Activated CD4-positive, alpha-beta memory T cell treated with anti-CD3 and anti-CD28 coated beads for 36 hours (primary cell): Measurements from ENCODE around the gene COQ10A. TPM values are rescaled to one million over a fixed set of nuclear protein-coding genes. Genes with fewer than 3 reads are reported as not detected.

Source experiments
- CTCF ChIA-PET: fragments of 350-600 bp; sonication (Branson Sonifier 250); formaldehyde crosslinking; loops from one replicate; lab custom pipeline; 2021; ENCODE audit warnings: antibody characterized with exemption, inconsistent platforms; lab: Charles Lee
- POLR2A ChIA-PET: fragments of 350-600 bp; sonication (Branson Sonifier 250); formaldehyde crosslinking; loops from one replicate; lab custom pipeline; 2021; ENCODE audit warnings: antibody characterized with exemption; lab: Charles Lee
- DNase-seq: peaks from one replicate; pipeline ENCODE4 v3.0.0-alpha.2; 2020
- H3K27ac Mint-ChIP-seq: one replicate; pipeline ENCODE4 v1.8.0; 2021; ENCODE audit warnings: mixed read lengths
- H3K27me3 Mint-ChIP-seq: one replicate; pipeline ENCODE4 v1.8.0; 2021; ENCODE audit warnings: mixed read lengths
- H3K36me3 Mint-ChIP-seq: one replicate; pipeline ENCODE4 v1.8.0; 2021; ENCODE audit warnings: mixed read lengths
- H3K4me1 Mint-ChIP-seq: one replicate; pipeline ENCODE4 v1.8.0; 2021; ENCODE audit warnings: low read depth, mixed read lengths
- H3K4me3 Mint-ChIP-seq: one replicate; pipeline ENCODE4 v1.8.0; 2021; ENCODE audit warnings: mild to moderate bottlenecking, mixed read lengths
- H3K9me3 Mint-ChIP-seq: one replicate; pipeline ENCODE4 v1.8.0; 2021; ENCODE audit warnings: mixed read lengths
- intact Hi-C: fragments of 100-400 bp; cut with micrococcal nuclease; formaldehyde crosslinking; loops from one replicate; pipeline ENCODE4 v1.15.1; 2023
- total RNA-seq, 2 experiments: library from RNA; stranded (reverse); gene quantifications; one replicate each; pipeline ENCODE4 v1.2.3, GENCODE V29; 2021

The COQ10A gene
- total RNA-seq, 2 experiments from 2014 or later: 6.3 to 7.0 TPM

GRCh38 chr12:56299853-56300643, 33.3 kb downstream of the COQ10A start, which contains the start of gene CS:
CS (minus strand) TSS chr12:56300330; CDS start chr12:56300201, 129 bp downstream.
- CTCF ChIA-PET: interaction anchor here (1.0 to 2.0 kb wide), 5 partner anchors 9 to 164 kb away, joined by 3 to 6 read pairs (median 4); partner anchors contain the start of genes COQ10A, STAT2 and TIMELESS
- Mint-ChIP-seq H3K27me3 (no peaks in the 10 kb centered on the region), H3K27ac (peak within 1 kb of the TSS; percentile 98), H3K36me3 (peaks cover 21% of the 10 kb centered on the region), H3K4me1 (peaks cover 46% of the 10 kb centered on the region), H3K9me3 (no peaks in the 10 kb centered on the region), H3K4me3 (peak within 1 kb of the TSS; percentile 98)
- POLR2A ChIA-PET: interaction anchor here (0.6 to 2.4 kb wide), 9 partner anchors 11 to 110 kb away, joined by 3 to 9 read pairs (median 3); partner anchors contain the start of genes CNPY2, IL23A, PAN2 and SMARCC2
- DNase-seq: peak; percentile 99
- intact Hi-C loops: loop anchor here (1.0 to 2.0 kb wide), 10 partner anchors 16 to 182 kb away; partner anchors contain the start of genes COQ10A, IL23A, MYL6 and PAN2

GRCh38 chr12:56300644-56301464, 34.1 kb downstream of the COQ10A start:
- Mint-ChIP-seq H3K9me3 (no peaks in the 10 kb centered on the region), H3K27ac (peak overlapping the region; percentile 98), H3K4me3 (peak overlapping the region; percentile 98), H3K4me1 (peaks cover 46% of the 10 kb centered on the region), H3K27me3 (no peaks in the 10 kb centered on the region), H3K36me3 (peaks cover 25% of the 10 kb centered on the region)
- intact Hi-C loops: loop anchor here (1.0 to 2.0 kb wide), 10 partner anchors 15 to 183 kb away; partner anchors contain the start of genes COQ10A, IL23A, MYL6 and PAN2
- ChIA-PET CTCF (interaction anchor here (0.7 to 1.6 kb wide), 2 partner anchors 20 to 148 kb away, joined by 4 read pairs; partner anchors contain the start of gene TIMELESS), POLR2A (interaction anchor here (1.3 to 2.4 kb wide), 3 partner anchors 10 to 111 kb away, joined by 4 to 9 read pairs (median 5); partner anchors contain the start of genes PAN2 and SMARCC2)
- no peak for DNase-seq

- no peaks in the 10 kb centered on the region for H3K27me3 Mint-ChIP-seq
- DNase-seq: no peak
- intact Hi-C loops: no loop called here
These were observed 37.5 kb downstream of the COQ10A start for GRCh38 chr12:56304276-56304675.

GRCh38 chr12:56304872-56305590, 38.3 kb downstream of the COQ10A start:
- no peak for DNase-seq
- CTCF ChIA-PET: interaction anchor here (0.7 kb wide), 1 partner anchor 41 kb away, joined by 3 read pairs; no protein-coding TSS in a partner anchor
- Mint-ChIP-seq H3K4me1 (peaks cover 18% of the 10 kb centered on the region), H3K27me3 (no peaks in the 10 kb centered on the region), H3K9me3 (no peaks in the 10 kb centered on the region), H3K4me3 (no peak overlapping the region), H3K27ac (no peak overlapping the region), H3K36me3 (peaks cover 14% of the 10 kb centered on the region)
- POLR2A ChIA-PET: no interaction called here
- intact Hi-C loops: no loop called here

More at GRCh38 chr12:56304276-56304675, 37.5 kb downstream of the COQ10A start:
- ChIA-PET CTCF (interaction anchor here (1.3 kb wide), 1 partner anchor 11 kb away, joined by 4 read pairs; no protein-coding TSS in a partner anchor), POLR2A (no interaction called here)
- H3K9me3 Mint-ChIP-seq: no peaks in the 10 kb centered on the region
- H3K4me3 Mint-ChIP-seq: no peak overlapping the region
- H3K27ac Mint-ChIP-seq: no peak overlapping the region
- H3K36me3 Mint-ChIP-seq: peaks cover 12% of the 10 kb centered on the region
- peaks cover 18% of the 10 kb centered on the region for H3K4me1 Mint-ChIP-seq

GRCh38 chr12:56307221-56307965, 40.7 kb downstream of the COQ10A start:
- H3K9me3 Mint-ChIP-seq: no peaks in the 10 kb centered on the region
- H3K36me3 Mint-ChIP-seq: peaks cover 18% of the 10 kb centered on the region
- ChIA-PET POLR2A (no interaction called here), CTCF (interaction anchor here (0.5 to 1.7 kb wide), 2 partner anchors 53 to 157 kb away, joined by 3 to 4 read pairs; partner anchors contain the start of gene STAT2)
- H3K4me1 Mint-ChIP-seq: peaks cover under 1% of the 10 kb centered on the region
- no peak overlapping the region for H3K27ac Mint-ChIP-seq
- H3K27me3 Mint-ChIP-seq: no peaks in the 10 kb centered on the region
- DNase-seq: no peak
- no peak overlapping the region for H3K4me3 Mint-ChIP-seq
- intact Hi-C loops: no loop called here

GRCh38 chr12:56308714-56309113, 42.0 kb downstream of the COQ10A start:
- DNase-seq: no peak
- Mint-ChIP-seq H3K27me3 (no peaks in the 10 kb centered on the region), H3K36me3 (peaks cover 18% of the 10 kb centered on the region), H3K4me3 (no peak overlapping the region), H3K27ac (no peak overlapping the region), H3K4me1 (no peaks in the 10 kb centered on the region), H3K9me3 (no peaks in the 10 kb centered on the region)
- CTCF ChIA-PET: interaction anchor here (0.7 to 1.7 kb wide), 5 partner anchors 9 to 155 kb away, joined by 3 to 7 read pairs (median 3); partner anchors contain the start of genes IL23A and STAT2
- POLR2A ChIA-PET: interaction anchor here (0.5 kb wide), 1 partner anchor 10 kb away, joined by 4 read pairs; no protein-coding TSS in a partner anchor
- intact Hi-C loops: no loop called here

- POLR2A ChIA-PET: interaction anchor here (1.0 to 1.2 kb wide), 2 partner anchors 10 to 141 kb away, joined by 3 to 4 read pairs; no protein-coding TSS in a partner anchor
- CTCF ChIA-PET: interaction anchor here (0.7 to 2.0 kb wide), 4 partner anchors 53 to 154 kb away, joined by 3 to 5 read pairs (median 4); partner anchors contain the start of genes ANKRD52 and SMARCC2
- intact Hi-C loops: no loop called here
- no peak for DNase-seq
- Mint-ChIP-seq H3K4me1 (peaks cover 12% of the 10 kb centered on the region), H3K27ac (no peak overlapping the region), H3K9me3 (no peaks in the 10 kb centered on the region), H3K36me3 (peaks cover 18% of the 10 kb centered on the region), H3K4me3 (no peak overlapping the region), H3K27me3 (no peaks in the 10 kb centered on the region)
These were observed 44.3 kb downstream of the COQ10A start for GRCh38 chr12:56311003-56311402.

- DNase-seq: peak; percentile 22
- ChIA-PET CTCF (interaction anchor here (0.6 to 4.8 kb wide), 12 partner anchors 9 to 197 kb away, joined by 3 to 32 read pairs (median 6); partner anchors contain the start of genes ANKRD52, COQ10A, PAN2 and STAT2), POLR2A (interaction anchor here (1.1 to 3.1 kb wide), 9 partner anchors 16 to 211 kb away, joined by 3 to 15 read pairs (median 8); partner anchors contain the start of genes IL23A, PA2G4, PAN2 and STAT2)
- H3K9me3 Mint-ChIP-seq: no peaks in the 10 kb centered on the region
- peaks cover 16% of the 10 kb centered on the region for H3K36me3 Mint-ChIP-seq
- peak overlapping the region; percentile 97 for H3K27ac Mint-ChIP-seq
- no peaks in the 10 kb centered on the region for H3K27me3 Mint-ChIP-seq
- H3K4me1 Mint-ChIP-seq: peaks cover 16% of the 10 kb centered on the region
- peak overlapping the region; percentile 98 for H3K4me3 Mint-ChIP-seq
- intact Hi-C loops: loop anchor here (5.0 kb wide), 2 partner anchors 198 to 317 kb away; partner anchors contain the start of genes BAZ2A, RPL41 and ZC3H10
These were observed 48.5 kb downstream of the COQ10A start for GRCh38 chr12:56315249-56315621.

GRCh38 chr12:56315622-56316473, 49.1 kb downstream of the COQ10A start, which contains the start of gene CNPY2:
CNPY2 (minus strand) TSS chr12:56315988; CDS start chr12:56315217, 771 bp downstream.
- H3K4me3 Mint-ChIP-seq: peak within 1 kb of the TSS; percentile 98
- no peaks in the 10 kb centered on the region for H3K9me3 Mint-ChIP-seq
- intact Hi-C loops: loop anchor here (1.0 to 5.0 kb wide), 8 partner anchors 16 to 316 kb away; partner anchors contain the start of genes BAZ2A, CS, IL23A and RPL41
- H3K36me3 Mint-ChIP-seq: peaks cover 16% of the 10 kb centered on the region
- H3K27me3 Mint-ChIP-seq: no peaks in the 10 kb centered on the region
- H3K4me1 Mint-ChIP-seq: peaks cover 16% of the 10 kb centered on the region
- peak within 1 kb of the TSS; percentile 97 for H3K27ac Mint-ChIP-seq
- ChIA-PET POLR2A (interaction anchor here (0.8 to 3.1 kb wide), 14 partner anchors 9 to 212 kb away, joined by 3 to 15 read pairs (median 4); partner anchors contain the start of genes COQ10A, IL23A, PA2G4 and PAN2), CTCF (interaction anchor here (1.0 to 4.8 kb wide), 13 partner anchors 9 to 198 kb away, joined by 3 to 32 read pairs (median 6); partner anchors contain the start of genes ANKRD52, COQ10A, PAN2 and STAT2)
- peak; percentile 95 for DNase-seq
